ENCODE results near the gene ACTR3.

ACTR3 gene

DNA sequence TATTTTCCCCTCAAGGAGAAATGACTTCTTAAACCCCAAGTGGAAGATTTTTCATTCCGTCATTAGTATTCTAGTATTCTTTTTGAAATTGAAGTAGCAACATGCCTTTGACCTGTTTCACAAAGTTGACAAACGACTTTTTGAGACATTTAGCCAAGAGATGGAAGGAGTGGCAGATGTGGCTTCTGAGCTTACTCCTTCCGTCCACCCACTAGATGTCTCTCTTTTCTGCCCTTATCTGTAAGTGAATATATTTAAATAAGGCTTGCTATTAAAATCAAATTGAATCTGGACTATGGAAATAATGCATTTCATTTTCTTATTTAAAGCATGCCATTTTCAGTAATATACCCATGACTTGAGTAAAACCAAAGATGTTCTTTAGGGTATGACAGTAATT is 74.1 kb downstream of the ACTR3 start:
- in situ Hi-C loops (cut with MboI; ENCODE audit: low sequenced_read_pairs) = no loop called here

DNA sequence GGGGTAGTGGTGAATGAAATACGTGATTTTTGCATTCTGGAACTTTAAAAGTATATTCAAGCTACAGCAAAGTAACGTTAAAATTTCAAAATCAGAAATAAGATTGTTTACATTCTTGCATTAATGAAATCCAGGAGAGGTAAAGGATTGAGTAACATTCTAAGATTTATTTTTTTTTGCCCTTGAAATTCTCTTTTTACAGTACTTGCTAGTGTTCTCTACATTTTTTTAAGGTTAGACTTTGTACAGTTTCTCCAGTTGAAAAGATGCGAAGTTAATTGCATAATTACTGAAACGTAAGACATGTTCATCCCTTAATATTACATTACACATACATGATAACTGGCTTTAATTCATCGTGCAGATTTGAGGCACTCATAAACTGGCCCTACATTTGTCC is 74.5 kb downstream of the ACTR3 start:
- in situ Hi-C loops (cut with MboI; ENCODE audit: low sequenced_read_pairs) = no loop called here

- in situ Hi-C loops (cut with MboI; ENCODE audit: low sequenced_read_pairs) = no loop called here
Observed at GRCh38 chr2:113965228-113965627, 75.3 kb downstream of the ACTR3 start.

GRCh38 chr2:113965644-113966043 is 75.8 kb downstream of the ACTR3 start:
- in situ Hi-C loops (cut with MboI; ENCODE audit: low sequenced_read_pairs) = no loop called here

- in situ Hi-C loops (cut with MboI; ENCODE audit: low sequenced_read_pairs) = no loop called here
Observed at GRCh38 chr2:113966171-113966570, 76.3 kb downstream of the ACTR3 start.

DNA sequence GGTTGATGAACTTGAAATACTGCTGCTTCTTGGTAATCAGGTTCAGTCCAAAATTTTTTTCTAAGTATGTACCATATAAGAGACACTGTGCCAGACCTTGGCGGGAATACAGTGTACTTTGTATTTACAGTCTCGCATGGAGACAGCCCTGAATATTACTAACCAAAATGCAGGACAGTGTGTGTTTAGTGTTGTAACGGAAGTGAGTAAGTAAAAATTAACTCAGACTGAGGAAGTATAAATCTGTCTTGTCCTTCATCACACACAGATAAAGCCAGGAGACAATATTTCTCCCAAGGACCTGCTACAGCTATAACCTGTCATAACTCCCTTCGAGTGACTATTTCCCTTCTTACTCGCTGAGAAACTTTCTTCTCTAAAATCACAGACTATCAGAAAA is 76.9 kb downstream of the ACTR3 start:
- in situ Hi-C loops (cut with MboI; ENCODE audit: low sequenced_read_pairs) = no loop called here

DNA sequence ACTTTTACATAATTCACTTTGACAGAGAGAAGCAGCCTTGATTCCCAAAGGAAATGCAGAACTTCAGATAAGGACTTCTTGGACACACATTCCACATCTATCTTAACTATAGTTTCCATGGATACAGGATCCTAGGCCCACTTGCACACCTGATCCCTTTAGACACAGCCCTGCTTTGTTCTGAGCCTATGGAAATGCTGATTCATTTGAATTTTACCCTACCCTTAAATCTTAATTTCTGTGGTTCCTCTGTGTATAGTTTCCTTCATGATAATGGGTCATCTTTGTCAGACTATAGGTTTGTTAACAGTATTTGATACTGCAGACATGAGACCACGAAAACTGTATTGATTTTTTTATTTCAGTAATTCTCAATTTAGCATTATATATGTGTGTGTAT is 77.4 kb downstream of the ACTR3 start:
- in situ Hi-C loops (cut with MboI; ENCODE audit: low sequenced_read_pairs) = no loop called here

- in situ Hi-C loops (cut with MboI; ENCODE audit: low sequenced_read_pairs) = no loop called here
Observed at GRCh38 chr2:113972766-113973165, 82.9 kb downstream of the ACTR3 start.

- in situ Hi-C loops (cut with MboI; ENCODE audit: low sequenced_read_pairs) = no loop called here
Observed at GRCh38 chr2:113973810-113974209, 83.9 kb downstream of the ACTR3 start.

DNA sequence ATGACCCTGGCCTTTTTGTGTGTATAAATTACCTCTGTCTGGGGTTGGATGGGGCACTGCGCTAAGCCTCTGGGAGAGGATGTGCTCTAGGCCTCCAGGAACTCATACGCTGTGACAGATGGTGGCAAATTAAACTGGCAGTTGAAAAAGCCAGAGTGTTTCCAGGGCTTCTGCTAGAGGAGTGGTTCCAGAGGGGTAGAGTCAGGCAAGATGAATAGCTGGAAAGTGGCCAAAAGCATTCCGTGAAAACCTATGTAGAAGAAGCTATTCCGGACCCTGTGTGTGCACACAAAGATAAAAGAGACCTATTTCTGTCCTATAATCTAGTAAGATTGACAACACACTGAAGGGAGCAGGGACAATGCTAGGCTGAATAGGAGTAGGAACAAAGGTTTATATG is 84.8 kb downstream of the ACTR3 start:
- in situ Hi-C loops (cut with MboI; ENCODE audit: low sequenced_read_pairs) = no loop called here

GRCh38 chr2:113976277-113976928 is 86.5 kb downstream of the ACTR3 start:
- in situ Hi-C loops (cut with MboI; ENCODE audit: low sequenced_read_pairs) = no loop called here

DNA sequence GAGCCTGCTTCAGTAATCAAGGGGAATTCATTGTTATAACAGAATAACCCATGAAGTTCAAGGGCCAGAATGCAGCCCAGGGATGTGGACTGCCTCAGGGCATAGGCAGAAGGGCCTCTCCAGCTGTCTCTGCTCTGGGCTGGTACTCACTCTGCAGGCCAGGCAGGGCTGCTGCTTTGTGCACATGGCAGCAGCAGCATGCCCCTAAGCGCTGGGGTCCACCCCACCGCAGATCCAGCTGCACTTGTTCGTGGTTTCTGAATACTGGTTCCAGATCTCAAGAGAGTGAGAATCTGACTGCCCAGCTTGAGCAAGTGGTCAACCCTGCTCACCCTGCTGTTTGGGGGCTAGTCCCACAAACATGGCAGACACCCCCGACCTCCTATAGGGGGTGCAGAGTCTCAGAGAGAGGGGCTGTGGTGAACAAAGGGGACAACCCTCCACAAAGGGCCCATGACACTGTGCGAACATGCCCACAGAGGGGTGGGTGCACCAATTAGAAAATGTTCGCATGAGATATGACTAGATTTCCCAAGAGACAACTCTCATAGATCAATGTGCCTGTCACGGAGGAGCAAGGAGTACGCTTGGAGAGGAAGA is 87.3 kb downstream of the ACTR3 start:
- in situ Hi-C loops (cut with MboI; ENCODE audit: low sequenced_read_pairs) = no loop called here

- in situ Hi-C loops (cut with MboI; ENCODE audit: low sequenced_read_pairs) = no loop called here
Observed at GRCh38 chr2:113977660-113978523, 88.0 kb downstream of the ACTR3 start.

DNA sequence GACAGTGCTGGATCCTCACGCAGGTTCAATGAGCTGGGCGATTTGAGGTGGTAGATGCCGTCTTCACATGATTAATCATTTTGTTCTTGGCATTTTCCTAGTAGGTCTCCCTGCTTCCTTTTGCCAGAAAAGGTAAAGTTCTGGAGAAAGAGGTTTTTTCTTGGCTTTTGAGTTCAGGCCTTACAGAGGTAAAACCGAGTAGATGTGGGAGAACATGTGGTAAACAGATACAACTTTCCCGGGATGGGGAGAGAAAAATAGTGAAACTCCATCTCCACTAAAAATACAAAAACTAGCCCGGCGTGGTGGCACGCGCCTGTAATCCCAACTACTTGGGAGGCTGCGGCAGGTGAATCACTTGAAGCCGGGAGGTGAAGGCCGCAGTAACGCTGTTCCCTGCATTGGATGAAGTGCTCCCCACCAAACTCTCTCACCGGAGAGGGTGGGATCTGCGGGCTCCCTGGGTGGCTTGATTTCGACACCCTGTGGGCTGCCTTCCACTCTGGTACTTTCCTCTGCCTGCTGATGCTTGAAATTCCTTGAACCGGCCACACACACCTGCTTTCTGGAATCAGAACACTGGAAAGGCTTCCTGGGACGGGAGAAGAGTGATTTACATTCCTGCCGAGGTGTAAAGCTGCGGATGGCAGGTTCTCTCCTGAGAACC is 88.8 kb downstream of the ACTR3 start:
- in situ Hi-C loops (cut with MboI; ENCODE audit: low sequenced_read_pairs) = no loop called here

DNA sequence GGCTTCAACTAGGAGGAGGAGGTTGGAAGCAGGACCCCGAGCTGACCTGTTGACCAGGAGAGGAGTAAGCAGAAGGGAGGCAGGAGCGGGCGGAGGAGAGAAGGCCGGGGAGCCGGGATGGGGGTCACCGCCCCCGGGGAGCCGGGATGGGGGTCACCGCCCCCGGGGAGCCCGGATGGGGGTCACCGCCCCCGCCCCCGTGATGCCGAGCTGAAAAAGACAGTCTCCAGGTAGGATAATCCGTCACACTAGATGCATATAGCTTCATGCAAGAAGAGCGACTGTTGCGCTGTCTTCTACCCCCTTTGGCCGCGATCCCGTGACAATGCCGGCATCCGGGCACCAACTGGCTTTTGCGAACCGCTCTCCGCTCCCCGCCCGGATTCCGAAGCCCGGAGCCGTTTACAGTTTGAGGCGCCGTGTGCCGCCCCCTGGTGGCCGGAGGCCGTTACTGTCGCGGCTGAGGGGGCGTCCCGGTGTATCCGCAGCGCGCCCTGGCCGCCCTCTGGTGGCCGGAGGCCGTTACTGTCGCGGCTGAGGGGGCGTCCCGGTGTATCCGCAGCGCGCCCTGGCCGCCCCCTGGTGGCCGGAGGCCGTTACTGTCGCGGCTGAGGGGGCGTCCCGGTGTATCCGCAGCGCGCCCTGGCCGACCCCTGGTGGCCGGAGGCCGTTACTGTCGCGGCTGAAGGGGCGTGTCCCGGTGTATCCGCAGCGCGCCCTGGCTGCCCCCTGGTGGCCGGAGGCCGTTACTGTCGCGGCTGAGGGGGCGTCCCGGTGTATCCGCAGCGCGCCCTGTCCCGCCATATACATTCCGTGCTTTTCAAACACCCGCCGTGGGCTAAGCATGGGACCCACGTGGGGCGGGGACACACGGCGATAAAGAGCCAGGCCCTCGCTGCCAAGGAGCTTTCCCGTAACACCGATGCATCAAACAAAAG is 89.6 kb downstream of the ACTR3 start:
- in situ Hi-C loops (cut with MboI; ENCODE audit: low sequenced_read_pairs) = no loop called here

DNA sequence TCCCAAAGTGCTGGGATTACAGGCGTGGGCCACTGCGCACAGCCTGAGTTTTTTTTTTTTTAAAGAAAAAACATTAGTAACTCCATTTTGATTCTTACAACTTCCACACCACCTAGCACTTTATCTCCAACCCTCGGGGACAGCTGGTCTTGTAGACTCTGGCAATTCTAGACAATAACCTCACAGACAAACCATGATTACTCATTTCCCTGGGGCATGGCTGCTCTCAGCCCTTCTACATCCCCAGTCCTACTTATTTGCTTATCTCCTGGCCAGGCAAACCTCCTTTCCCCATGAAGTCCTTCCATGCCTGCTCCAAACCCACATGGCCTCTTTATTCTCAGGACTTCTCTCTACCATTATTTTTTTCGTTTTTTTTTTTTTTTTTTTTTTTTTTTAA is 91.1 kb downstream of the ACTR3 start:
- in situ Hi-C loops (cut with MboI; ENCODE audit: low sequenced_read_pairs) = no loop called here

- in situ Hi-C loops (cut with MboI; ENCODE audit: low sequenced_read_pairs) = no loop called here
Observed at GRCh38 chr2:113981404-113982134, 91.7 kb downstream of the ACTR3 start.

- in situ Hi-C loops (cut with MboI; ENCODE audit: low sequenced_read_pairs) = no loop called here
Observed at GRCh38 chr2:113985554-113986397, 95.9 kb downstream of the ACTR3 start.

DNA sequence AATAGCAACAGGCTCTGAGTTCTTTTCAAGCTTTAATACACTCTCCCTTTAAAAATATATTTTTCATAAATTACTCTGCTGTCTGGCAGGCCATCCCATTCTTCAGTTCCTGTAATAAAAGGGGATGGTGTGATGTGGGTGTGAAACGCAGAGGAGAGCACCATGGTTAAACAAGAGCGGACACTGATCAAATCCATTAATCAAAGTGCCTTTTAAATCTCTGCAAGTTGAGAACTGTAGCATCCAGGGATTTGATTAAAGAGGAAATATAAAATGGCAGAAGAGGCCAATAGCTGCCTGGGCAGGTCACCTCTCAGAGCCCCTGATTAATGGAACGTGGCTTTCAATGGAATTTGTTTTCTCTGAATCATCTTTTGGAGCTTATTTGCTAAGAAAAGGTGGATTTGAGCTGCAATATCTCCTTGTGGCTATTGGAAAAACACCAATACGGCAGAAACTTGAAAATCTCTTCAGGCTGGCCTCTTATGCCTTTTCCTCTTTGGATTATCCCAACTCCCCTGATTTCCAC is 96.9 kb downstream of the ACTR3 start:
- in situ Hi-C loops (cut with MboI; ENCODE audit: low sequenced_read_pairs) = no loop called here
